HepG2 (cell line): ENCODE results near the gene NT5C3B. TPM values are rescaled to one million over a fixed set of nuclear protein-coding genes. Genes with fewer than 3 reads are reported as not detected.

Experiments used
- ELF3 ChIP-seq: IDR thresholded peaks from 2 replicates; pipeline ENCODE4 v1.6.1; 2016; ENCODE audit warnings: missing genetic modification reagents, missing compliant biosample characterization
- KDM6A ChIP-seq: IDR thresholded peaks from 2 replicates; pipeline ENCODE4 v1.6.1; 2016; ENCODE audit warnings: low read depth
- ONECUT2 ChIP-seq: sonication (generic); formaldehyde crosslinking; IDR thresholded peaks from 2 replicates; pipeline ENCODE4 v1.4.0; 2020; ENCODE audit warnings: missing genetic modification reagents
- PAX8 ChIP-seq: sonication (generic); formaldehyde crosslinking; IDR thresholded peaks from 2 replicates; pipeline ENCODE4 v1.8.0; 2022; ENCODE audit warnings: mild to moderate bottlenecking, missing genetic modification reagents, borderline replicate concordance
- PHF5A ChIP-seq: IDR thresholded peaks from one replicate; pipeline ENCODE4 v1.6.1; 2018; ENCODE audit warnings: low read depth, missing genetic modification reagents; ENCODE audit not compliant: unreplicated experiment
- RAD51 ChIP-seq: fragments of 450-650 bp; IDR thresholded peaks from 2 replicates; pipeline ENCODE4 v1.6.1; 2016; ENCODE audit warnings: borderline replicate concordance
- SMC3 ChIP-seq: IDR thresholded peaks from 2 replicates; pipeline ENCODE4 v1.6.1; 2011; ENCODE audit warnings: low read length, improper control_type of control experiment
- SP4 ChIP-seq: sonication (generic); formaldehyde crosslinking; IDR thresholded peaks from 2 replicates; pipeline ENCODE4 v1.8.1; 2023; ENCODE audit warnings: mild to moderate bottlenecking, missing genetic modification reagents
- ZFP62 ChIP-seq: sonication (generic); formaldehyde crosslinking; IDR thresholded peaks from 2 replicates; pipeline ENCODE4 v1.4.0; 2020; ENCODE audit warnings: missing genetic modification reagents
- ZNF549 ChIP-seq: sonication (generic); formaldehyde crosslinking; IDR thresholded peaks from 2 replicates; pipeline ENCODE4 v1.5.0; 2020; ENCODE audit warnings: missing genetic modification reagents
- ZNF577 ChIP-seq: sonication (generic); formaldehyde crosslinking; IDR thresholded peaks from 2 replicates; pipeline ENCODE4 v1.4.0; 2020; ENCODE audit warnings: mild to moderate bottlenecking, low read depth, missing genetic modification reagents, borderline replicate concordance
- polyA plus RNA-seq, 8 experiments: library from polyadenylated mRNA; depleted of rRNA in 3 of 8; stranded (reverse) in 7 of 8; unstranded in 1 of 8; fragments of >200 nt; fragmentation: Illumina TruSeq in 4 of 8; extraction: Trizol in 4 of 8; gene quantifications; 2 replicates each; pipeline versions ENCODE4 v1.2.1 to v1.2.3, GENCODE V29; 2011 to 2016; ENCODE audit warnings: low read depth in 4 of 8, missing spikeins in 1 of 8, mixed read lengths in 1 of 8; ENCODE audit not compliant: insufficient read depth in 1 of 8
- total RNA-seq, 5 experiments: library from RNA; depleted of rRNA; stranded (reverse); fragments of >200 nt; fragmentation: Illumina TruSeq; extraction: Trizol; gene quantifications; 2 replicates each; pipeline ENCODE4 v1.2.3, GENCODE V29; 2016; ENCODE audit warnings: low read depth in 1 of 5
- TF ChIP-seq, protein P1 (sequence below): sonication (generic); formaldehyde crosslinking; conservative IDR thresholded peaks from 2 replicates; pipeline ENCODE4 v1.8.0; 2022; ENCODE audit warnings: mild to moderate bottlenecking, moderate library complexity, missing genetic modification reagents
- TF ChIP-seq, protein P2 (sequence below): sonication (generic); formaldehyde crosslinking; IDR thresholded peaks from 2 replicates; pipeline ENCODE4 v1.4.0; 2020; ENCODE audit warnings: mild to moderate bottlenecking, missing genetic modification reagents
- TF ChIP-seq, protein P3 (sequence below): sonication (generic); formaldehyde crosslinking; IDR thresholded peaks from 2 replicates; pipeline ENCODE4 v1.8.1; 2023; ENCODE audit warnings: mild to moderate bottlenecking, missing genetic modification reagents
- TF ChIP-seq, protein P4 (sequence below): IDR thresholded peaks from 2 replicates; pipeline ENCODE4 v1.6.1; 2018; ENCODE audit warnings: missing genetic modification reagents, mild to moderate bottlenecking, missing compliant biosample characterization
- TF ChIP-seq, protein P5 (sequence below), 2 experiments: fragments of 450-650 bp in 1 of 2; sonication (generic) in 1 of 2; formaldehyde crosslinking; IDR thresholded peaks; 2 replicates each; pipeline versions ENCODE4 v1.5.0 to v1.8.0; 2020 to 2022; ENCODE audit warnings: mild to moderate bottlenecking in 1 of 2, missing genetic modification reagents in 1 of 2
- TF ChIP-seq, protein P6 (sequence below): sonication (generic); formaldehyde crosslinking; IDR thresholded peaks from 2 replicates; pipeline ENCODE4 v1.9.0; 2021; ENCODE audit warnings: missing genetic modification reagents, borderline replicate concordance

Gene NT5C3B
- total and polyA plus RNA-seq, 2 of the 13 experiments (the other 11 are each of a cell fraction or from before 2014, with no cell fraction given): 104 to 126 TPM

DNA sequence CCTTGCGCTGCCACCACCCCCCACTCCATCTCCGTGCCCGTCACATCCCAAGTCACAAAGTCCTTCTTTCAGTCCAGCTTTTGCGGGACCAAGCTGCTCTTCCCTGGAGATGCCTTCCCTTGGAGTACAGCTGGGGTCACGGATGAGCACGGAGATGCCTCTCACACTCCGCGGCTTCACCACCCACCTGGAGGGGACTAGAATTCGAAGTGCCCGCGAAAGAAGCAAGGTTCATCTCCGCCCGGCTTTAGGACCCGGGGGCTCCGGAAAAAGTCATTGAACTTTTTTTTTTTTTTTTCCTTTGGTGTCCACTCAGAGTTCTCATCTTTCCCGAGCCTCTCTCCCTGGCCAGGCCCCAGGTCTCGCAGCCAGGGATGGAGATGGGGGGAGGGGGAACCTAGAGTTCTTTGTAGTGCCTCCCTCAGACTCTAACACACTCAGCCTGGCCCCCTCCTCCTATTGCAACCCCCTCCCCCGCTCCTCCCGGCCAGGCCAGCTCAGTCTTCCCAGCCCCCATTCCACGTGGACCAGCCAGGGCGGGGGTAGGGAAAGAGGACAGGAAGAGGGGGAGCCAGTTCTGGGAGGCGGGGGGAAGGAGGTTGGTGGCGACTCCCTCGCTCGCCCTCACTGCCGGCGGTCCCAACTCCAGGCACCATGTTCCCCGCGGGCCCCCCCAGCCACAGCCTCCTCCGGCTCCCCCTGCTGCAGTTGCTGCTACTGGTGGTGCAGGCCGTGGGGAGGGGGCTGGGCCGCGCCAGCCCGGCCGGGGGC, 23.5 kb downstream of the NT5C3B start, which contains the start of gene FKBP10 (continued):
- TF ChIP-seq, protein P1, sequence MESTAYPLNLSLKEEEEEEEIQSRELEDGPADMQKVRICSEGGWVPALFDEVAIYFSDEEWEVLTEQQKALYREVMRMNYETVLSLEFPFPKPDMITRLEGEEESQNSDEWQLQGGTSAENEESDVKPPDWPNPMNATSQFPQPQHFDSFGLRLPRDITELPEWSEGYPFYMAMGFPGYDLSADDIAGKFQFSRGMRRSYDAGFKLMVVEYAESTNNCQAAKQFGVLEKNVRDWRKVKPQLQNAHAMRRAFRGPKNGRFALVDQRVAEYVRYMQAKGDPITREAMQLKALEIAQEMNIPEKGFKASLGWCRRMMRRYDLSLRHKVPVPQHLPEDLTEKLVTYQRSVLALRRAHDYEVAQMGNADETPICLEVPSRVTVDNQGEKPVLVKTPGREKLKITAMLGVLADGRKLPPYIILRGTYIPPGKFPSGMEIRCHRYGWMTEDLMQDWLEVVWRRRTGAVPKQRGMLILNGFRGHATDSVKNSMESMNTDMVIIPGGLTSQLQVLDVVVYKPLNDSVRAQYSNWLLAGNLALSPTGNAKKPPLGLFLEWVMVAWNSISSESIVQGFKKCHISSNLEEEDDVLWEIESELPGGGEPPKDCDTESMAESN: no peak; the same call in 1 of the 2 replicates
- TF ChIP-seq, protein P2, sequence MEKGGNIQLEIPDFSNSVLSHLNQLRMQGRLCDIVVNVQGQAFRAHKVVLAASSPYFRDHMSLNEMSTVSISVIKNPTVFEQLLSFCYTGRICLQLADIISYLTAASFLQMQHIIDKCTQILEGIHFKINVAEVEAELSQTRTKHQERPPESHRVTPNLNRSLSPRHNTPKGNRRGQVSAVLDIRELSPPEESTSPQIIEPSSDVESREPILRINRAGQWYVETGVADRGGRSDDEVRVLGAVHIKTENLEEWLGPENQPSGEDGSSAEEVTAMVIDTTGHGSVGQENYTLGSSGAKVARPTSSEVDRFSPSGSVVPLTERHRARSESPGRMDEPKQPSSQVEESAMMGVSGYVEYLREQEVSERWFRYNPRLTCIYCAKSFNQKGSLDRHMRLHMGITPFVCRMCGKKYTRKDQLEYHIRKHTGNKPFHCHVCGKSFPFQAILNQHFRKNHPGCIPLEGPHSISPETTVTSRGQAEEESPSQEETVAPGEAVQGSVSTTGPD (CRISPR knock-in tag): no peak
- TF ChIP-seq PHF5A (CRISPR knock-in tag) (peak; percentile 55), PAX8 (CRISPR knock-in tag) (no peak), ZFP62 (CRISPR knock-in tag) (no peak), KDM6A (peak; percentile 39; the same call in 1 of the 2 replicates), ZNF577 (CRISPR knock-in tag) (no peak), ZNF549 (CRISPR knock-in tag) (no peak), ELF3 (CRISPR knock-in tag) (no peak), RAD51 (no peak), ONECUT2 (CRISPR knock-in tag) (no peak), SP4 (CRISPR knock-in tag) (peak; percentile 57), SMC3 (peak; percentile 11; the same call in 1 of the 2 replicates)
- TF ChIP-seq, protein P3, sequence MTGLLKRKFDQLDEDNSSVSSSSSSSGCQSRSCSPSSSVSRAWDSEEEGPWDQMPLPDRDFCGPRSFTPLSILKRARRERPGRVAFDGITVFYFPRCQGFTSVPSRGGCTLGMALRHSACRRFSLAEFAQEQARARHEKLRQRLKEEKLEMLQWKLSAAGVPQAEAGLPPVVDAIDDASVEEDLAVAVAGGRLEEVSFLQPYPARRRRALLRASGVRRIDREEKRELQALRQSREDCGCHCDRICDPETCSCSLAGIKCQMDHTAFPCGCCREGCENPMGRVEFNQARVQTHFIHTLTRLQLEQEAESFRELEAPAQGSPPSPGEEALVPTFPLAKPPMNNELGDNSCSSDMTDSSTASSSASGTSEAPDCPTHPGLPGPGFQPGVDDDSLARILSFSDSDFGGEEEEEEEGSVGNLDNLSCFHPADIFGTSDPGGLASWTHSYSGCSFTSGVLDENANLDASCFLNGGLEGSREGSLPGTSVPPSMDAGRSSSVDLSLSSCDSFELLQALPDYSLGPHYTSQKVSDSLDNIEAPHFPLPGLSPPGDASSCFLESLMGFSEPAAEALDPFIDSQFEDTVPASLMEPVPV (CRISPR knock-in tag): no peak; the same call in 1 of the 2 replicates
- TF ChIP-seq, protein P4, sequence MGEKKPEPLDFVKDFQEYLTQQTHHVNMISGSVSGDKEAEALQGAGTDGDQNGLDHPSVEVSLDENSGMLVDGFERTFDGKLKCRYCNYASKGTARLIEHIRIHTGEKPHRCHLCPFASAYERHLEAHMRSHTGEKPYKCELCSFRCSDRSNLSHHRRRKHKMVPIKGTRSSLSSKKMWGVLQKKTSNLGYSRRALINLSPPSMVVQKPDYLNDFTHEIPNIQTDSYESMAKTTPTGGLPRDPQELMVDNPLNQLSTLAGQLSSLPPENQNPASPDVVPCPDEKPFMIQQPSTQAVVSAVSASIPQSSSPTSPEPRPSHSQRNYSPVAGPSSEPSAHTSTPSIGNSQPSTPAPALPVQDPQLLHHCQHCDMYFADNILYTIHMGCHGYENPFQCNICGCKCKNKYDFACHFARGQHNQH (CRISPR knock-in tag): peak; percentile 63; the same call in 1 of the 2 replicates
- TF ChIP-seq, protein P5, sequence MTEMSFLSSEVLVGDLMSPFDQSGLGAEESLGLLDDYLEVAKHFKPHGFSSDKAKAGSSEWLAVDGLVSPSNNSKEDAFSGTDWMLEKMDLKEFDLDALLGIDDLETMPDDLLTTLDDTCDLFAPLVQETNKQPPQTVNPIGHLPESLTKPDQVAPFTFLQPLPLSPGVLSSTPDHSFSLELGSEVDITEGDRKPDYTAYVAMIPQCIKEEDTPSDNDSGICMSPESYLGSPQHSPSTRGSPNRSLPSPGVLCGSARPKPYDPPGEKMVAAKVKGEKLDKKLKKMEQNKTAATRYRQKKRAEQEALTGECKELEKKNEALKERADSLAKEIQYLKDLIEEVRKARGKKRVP (CRISPR knock-in tag; IDR thresholded peaks at IDR 0.05): no peak
- TF ChIP-seq, protein P6, sequence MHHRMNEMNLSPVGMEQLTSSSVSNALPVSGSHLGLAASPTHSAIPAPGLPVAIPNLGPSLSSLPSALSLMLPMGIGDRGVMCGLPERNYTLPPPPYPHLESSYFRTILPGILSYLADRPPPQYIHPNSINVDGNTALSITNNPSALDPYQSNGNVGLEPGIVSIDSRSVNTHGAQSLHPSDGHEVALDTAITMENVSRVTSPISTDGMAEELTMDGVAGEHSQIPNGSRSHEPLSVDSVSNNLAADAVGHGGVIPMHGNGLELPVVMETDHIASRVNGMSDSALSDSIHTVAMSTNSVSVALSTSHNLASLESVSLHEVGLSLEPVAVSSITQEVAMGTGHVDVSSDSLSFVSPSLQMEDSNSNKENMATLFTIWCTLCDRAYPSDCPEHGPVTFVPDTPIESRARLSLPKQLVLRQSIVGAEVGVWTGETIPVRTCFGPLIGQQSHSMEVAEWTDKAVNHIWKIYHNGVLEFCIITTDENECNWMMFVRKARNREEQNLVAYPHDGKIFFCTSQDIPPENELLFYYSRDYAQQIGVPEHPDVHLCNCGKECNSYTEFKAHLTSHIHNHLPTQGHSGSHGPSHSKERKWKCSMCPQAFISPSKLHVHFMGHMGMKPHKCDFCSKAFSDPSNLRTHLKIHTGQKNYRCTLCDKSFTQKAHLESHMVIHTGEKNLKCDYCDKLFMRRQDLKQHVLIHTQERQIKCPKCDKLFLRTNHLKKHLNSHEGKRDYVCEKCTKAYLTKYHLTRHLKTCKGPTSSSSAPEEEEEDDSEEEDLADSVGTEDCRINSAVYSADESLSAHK (CRISPR knock-in tag): no peak
